Glutamatergic neuron (in vitro differentiated cells): ENCODE measurements around the gene ZNF791. TPM values are rescaled to one million over a fixed set of nuclear protein-coding genes. Genes with fewer than 3 reads are reported as not detected.
A peak's percentile ranks its signal among the peaks of the same experiment; 100 is the strongest.
"Not testable (repeated sequence)": the region's sequence is repeated elsewhere in the genome, so short reads cannot be mapped to it uniquely, and the experiment has no call there.

Experiments used
- DNase-seq: peaks from one replicate; pipeline ENCODE4 v3.0.0; 2022
- H3K27ac Mint-ChIP-seq: one replicate; pipeline ENCODE4 v1.8.0; 2020; ENCODE audit warnings: mild to moderate bottlenecking, mixed read lengths, inconsistent platforms; ENCODE audit not compliant: unreplicated experiment
- H3K27me3 Mint-ChIP-seq: one replicate; pipeline ENCODE4 v1.8.0; 2020; ENCODE audit warnings: mild to moderate bottlenecking, moderate library complexity, mixed read lengths, inconsistent platforms; ENCODE audit not compliant: unreplicated experiment
- H3K36me3 Mint-ChIP-seq: one replicate; pipeline ENCODE4 v1.8.0; 2020; ENCODE audit warnings: mild to moderate bottlenecking, mixed read lengths, inconsistent platforms; ENCODE audit not compliant: unreplicated experiment
- H3K4me1 Mint-ChIP-seq: one replicate; pipeline ENCODE4 v1.8.0; 2020; ENCODE audit warnings: mild to moderate bottlenecking, low read depth, mixed read lengths, inconsistent platforms; ENCODE audit not compliant: unreplicated experiment
- H3K4me3 Mint-ChIP-seq: one replicate; pipeline ENCODE4 v1.8.0; 2020; ENCODE audit warnings: mild to moderate bottlenecking, mixed read lengths, inconsistent platforms; ENCODE audit not compliant: unreplicated experiment
- H3K9me3 Mint-ChIP-seq: one replicate; pipeline ENCODE4 v1.8.0; 2020; ENCODE audit warnings: mild to moderate bottlenecking, moderate library complexity, mixed read lengths, inconsistent platforms; ENCODE audit not compliant: unreplicated experiment
- total RNA-seq: library from RNA; stranded (reverse); fragmentation: NEBNext Ultra II Directional; extraction: Animal tissue kit (Norgen Biotek cat#: 25700); gene quantifications from one replicate; pipeline ENCODE4 v1.2.1, GENCODE V29; 2021; ENCODE audit not compliant: unreplicated experiment
- TF ChIP-seq, protein P1 (sequence below): fragments of 200-600 bp; sonication (generic); IDR thresholded peaks from one replicate; pipeline ENCODE4 v1.5.0; 2021; ENCODE audit not compliant: partially characterized antibody, unreplicated experiment

Gene ZNF791
- total RNA-seq, 1 donor from 2014 or later: 27.6 TPM

DNA sequence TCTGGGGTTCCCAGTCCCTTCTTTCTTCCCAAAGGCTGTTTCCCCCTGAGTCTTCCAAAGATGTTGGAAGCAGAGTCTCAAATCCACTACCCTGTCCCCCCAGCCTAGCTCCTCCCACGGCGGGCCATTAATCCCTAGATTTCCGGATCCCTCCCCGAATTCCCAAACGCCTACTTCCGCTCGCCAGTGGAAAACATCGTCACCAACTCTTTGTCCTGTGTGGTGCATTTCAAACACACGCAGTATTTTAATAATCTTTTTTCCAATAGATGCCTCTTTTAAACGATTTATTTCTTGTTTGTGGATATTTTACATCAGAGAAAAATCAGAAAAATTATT, 610 bp downstream of the ZNF791 start:
- peaks cover 9% of the 10 kb centered on the region for H3K9me3 Mint-ChIP-seq
- TF ChIP-seq, protein P1, sequence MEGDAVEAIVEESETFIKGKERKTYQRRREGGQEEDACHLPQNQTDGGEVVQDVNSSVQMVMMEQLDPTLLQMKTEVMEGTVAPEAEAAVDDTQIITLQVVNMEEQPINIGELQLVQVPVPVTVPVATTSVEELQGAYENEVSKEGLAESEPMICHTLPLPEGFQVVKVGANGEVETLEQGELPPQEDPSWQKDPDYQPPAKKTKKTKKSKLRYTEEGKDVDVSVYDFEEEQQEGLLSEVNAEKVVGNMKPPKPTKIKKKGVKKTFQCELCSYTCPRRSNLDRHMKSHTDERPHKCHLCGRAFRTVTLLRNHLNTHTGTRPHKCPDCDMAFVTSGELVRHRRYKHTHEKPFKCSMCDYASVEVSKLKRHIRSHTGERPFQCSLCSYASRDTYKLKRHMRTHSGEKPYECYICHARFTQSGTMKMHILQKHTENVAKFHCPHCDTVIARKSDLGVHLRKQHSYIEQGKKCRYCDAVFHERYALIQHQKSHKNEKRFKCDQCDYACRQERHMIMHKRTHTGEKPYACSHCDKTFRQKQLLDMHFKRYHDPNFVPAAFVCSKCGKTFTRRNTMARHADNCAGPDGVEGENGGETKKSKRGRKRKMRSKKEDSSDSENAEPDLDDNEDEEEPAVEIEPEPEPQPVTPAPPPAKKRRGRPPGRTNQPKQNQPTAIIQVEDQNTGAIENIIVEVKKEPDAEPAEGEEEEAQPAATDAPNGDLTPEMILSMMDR: no peak
- peaks cover 9% of the 10 kb centered on the region for H3K27me3 Mint-ChIP-seq
- peak overlapping the region; percentile 98 for H3K27ac Mint-ChIP-seq
- peak; percentile 69 for DNase-seq
- H3K4me1 Mint-ChIP-seq: no peaks in the 10 kb centered on the region
- peak overlapping the region; percentile 99 for H3K4me3 Mint-ChIP-seq
- no peaks in the 10 kb centered on the region for H3K36me3 Mint-ChIP-seq

DNA sequence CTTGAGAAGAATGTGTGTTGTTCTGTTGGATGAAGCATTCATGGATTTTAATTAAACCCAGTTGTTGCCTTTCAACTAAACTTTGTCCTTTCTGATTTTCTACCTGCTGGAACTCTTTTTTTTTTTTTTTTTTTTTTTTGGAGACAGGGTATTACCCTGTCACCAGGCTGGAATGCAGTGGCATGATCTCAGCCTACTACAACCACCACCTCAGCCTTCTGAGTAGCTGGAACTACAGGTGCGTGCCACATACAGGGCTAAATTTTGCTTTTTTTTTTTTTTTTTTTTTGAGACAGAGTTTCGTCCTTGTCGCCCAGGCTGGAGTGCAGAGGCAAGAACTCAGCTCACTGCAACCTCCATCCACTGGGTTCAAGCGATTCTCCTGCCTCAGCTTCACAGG, 6.9 kb downstream of the ZNF791 start:
- DNase-seq: no peak
- no peak overlapping the region for H3K27ac Mint-ChIP-seq
- peaks cover 3% of the 10 kb centered on the region for H3K9me3 Mint-ChIP-seq
- H3K36me3 Mint-ChIP-seq: peaks cover 4% of the 10 kb centered on the region
- no peak overlapping the region for H3K4me3 Mint-ChIP-seq
- peaks cover 4% of the 10 kb centered on the region for H3K27me3 Mint-ChIP-seq
- no peaks in the 10 kb centered on the region for H3K4me1 Mint-ChIP-seq
- TF ChIP-seq, protein P1: no peak

DNA sequence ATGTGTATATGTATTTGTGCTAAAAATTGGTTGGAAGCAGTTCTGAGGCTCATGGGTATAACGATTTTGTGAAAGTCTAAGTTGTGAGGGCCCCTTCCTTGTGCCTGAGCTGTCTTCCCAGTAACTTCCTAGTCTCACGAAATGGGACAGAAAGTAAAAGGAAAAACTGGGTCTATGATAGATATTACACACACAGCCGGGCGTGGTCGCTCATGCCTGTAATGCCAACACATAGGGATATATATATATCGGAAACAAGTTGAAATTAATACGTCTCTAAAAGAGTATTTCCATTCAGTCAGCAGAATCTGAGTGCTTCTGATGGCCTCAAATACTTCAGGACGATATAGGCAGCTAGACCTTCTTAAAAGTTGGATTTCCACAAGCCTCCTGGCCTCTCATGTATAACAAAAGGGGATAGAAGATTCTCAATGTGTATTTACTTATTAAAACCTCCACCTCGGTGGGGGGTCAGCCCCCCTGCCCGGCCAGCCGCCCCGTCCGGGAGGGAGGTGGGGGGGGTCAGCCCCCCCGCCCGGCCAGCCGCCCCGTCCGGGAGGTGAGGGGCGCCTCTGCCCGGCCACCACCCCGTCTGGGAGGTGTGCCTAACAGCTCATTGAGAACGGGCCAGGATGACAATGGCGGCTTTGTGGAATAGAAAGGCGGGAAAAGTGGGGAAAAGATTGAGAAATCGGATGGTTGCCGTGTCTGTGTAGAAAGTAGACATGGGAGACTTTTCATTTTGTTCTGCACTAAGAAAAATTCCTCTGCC, 10.7 kb downstream of the ZNF791 start:
- H3K36me3 Mint-ChIP-seq: peaks cover 12% of the 10 kb centered on the region
- not testable (repeated sequence) for H3K27me3 Mint-ChIP-seq, DNase-seq, H3K4me3 Mint-ChIP-seq, H3K4me1 Mint-ChIP-seq, H3K9me3 Mint-ChIP-seq, H3K27ac Mint-ChIP-seq

DNA sequence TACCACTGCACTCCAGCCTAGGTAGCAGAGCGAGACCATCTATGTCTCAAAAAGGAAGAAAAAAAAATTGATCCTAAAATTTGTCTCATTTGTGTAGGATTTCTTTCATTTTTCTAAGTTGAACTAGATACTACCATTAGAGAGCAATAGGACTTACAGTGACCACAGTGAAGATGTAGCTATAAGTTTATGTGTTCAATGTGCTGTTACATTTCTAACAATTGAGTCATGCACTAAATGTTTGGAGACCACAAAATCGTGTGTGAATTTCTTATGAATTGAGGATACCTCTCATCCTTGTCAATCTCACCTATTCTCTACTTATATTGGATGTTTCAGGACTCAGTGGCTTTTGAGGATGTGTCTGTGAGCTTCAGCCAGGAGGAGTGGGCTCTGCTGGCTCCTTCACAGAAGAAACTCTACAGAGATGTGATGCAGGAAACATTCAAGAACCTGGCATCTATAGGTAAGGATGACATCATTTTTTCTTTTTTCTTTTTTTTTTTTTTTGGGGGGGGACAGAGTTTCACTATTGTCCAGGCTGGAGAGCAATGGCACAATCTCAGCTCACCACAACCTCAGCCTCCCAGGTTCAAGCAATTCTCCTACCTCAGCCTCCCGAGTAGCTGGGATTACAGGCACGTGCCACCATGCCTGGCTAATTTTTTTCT, 12.8 kb downstream of the ZNF791 start:
- Mint-ChIP-seq H3K4me1 (no peaks in the 10 kb centered on the region), H3K9me3 (peaks cover 10% of the 10 kb centered on the region), H3K27me3 (no peaks in the 10 kb centered on the region), H3K27ac (no peak overlapping the region), H3K36me3 (peaks cover 29% of the 10 kb centered on the region), H3K4me3 (no peak overlapping the region)
- TF ChIP-seq, protein P1: no peak
- DNase-seq: no peak

DNA sequence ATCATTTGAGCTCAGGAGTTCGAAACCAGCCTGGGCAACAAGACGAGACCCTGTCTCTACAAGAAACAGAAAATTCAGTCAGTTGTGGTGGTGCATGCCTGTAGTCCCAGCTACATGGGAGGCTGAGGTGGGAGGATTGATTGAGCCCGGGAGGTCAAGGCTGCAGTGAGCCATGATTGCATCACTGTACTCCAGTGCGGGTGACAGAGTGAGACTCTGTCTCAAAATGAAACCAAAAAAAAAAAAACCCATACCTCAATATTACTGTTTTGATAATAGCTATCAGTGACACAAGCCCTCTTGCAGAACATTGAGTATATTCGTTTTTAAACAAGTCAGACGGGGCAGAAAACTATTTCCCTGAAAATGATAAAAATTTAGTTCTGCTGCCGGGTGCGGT, 16.2 kb downstream of the ZNF791 start:
- TF ChIP-seq, protein P1: no peak
- H3K4me3 Mint-ChIP-seq: no peak overlapping the region
- H3K36me3 Mint-ChIP-seq: peaks cover 47% of the 10 kb centered on the region
- no peaks in the 10 kb centered on the region for H3K4me1 Mint-ChIP-seq
- no peak overlapping the region for H3K27ac Mint-ChIP-seq
- H3K9me3 Mint-ChIP-seq: peaks cover 6% of the 10 kb centered on the region
- DNase-seq: no peak
- no peaks in the 10 kb centered on the region for H3K27me3 Mint-ChIP-seq
